ENCODE data around the gene SDF2L1. TPM values are rescaled to one million over a fixed set of nuclear protein-coding genes. Genes with fewer than 3 reads are reported as not detected.
"Not testable (repeated sequence)": the region's sequence is repeated elsewhere in the genome, so short reads cannot be mapped to it uniquely, and the experiment has no call there.

Gene SDF2L1
- total RNA-seq, 1 donor from 2014 or later = 32.4 TPM

- Mint-ChIP-seq H3K36me3 (ENCODE audit: low read depth, unreplicated experiment) (peaks cover 24% of the 10 kb centered on the region), H3K9me3 (ENCODE audit: unreplicated experiment) (no peaks in the 10 kb centered on the region), H3K4me3 (ENCODE audit: unreplicated experiment) (no peak overlapping the region), H3K4me1 (ENCODE audit: unreplicated experiment) (no peaks in the 10 kb centered on the region), H3K27me3 (ENCODE audit: unreplicated experiment) (peaks cover 3% of the 10 kb centered on the region), H3K27ac (ENCODE audit: unreplicated experiment) (no peak overlapping the region)
- no peak for TF ChIP-seq CTCF (IDR thresholded peaks at IDR 0.05; ENCODE audit: unreplicated experiment)
- DNase-seq (ENCODE audit: low spot score) = no peak
These were observed 35.7 kb downstream of the SDF2L1 start for GRCh38 chr22:21677606-21678443.

- H3K4me1 Mint-ChIP-seq (ENCODE audit: unreplicated experiment); H3K9me3 Mint-ChIP-seq (ENCODE audit: unreplicated experiment); DNase-seq (ENCODE audit: low spot score); H3K4me3 Mint-ChIP-seq (ENCODE audit: unreplicated experiment); H3K27me3 Mint-ChIP-seq (ENCODE audit: unreplicated experiment); H3K27ac Mint-ChIP-seq (ENCODE audit: unreplicated experiment): not testable (repeated sequence)
- H3K36me3 Mint-ChIP-seq (ENCODE audit: low read depth, unreplicated experiment) = peaks cover 27% of the 10 kb centered on the region
These were observed 36.7 kb downstream of the SDF2L1 start for GRCh38 chr22:21678842-21679241.

- Mint-ChIP-seq H3K27me3 (ENCODE audit: unreplicated experiment) (peaks cover 4% of the 10 kb centered on the region), H3K9me3 (ENCODE audit: unreplicated experiment) (no peaks in the 10 kb centered on the region), H3K4me3 (ENCODE audit: unreplicated experiment) (no peak overlapping the region), H3K36me3 (ENCODE audit: low read depth, unreplicated experiment) (peaks cover 24% of the 10 kb centered on the region), H3K4me1 (ENCODE audit: unreplicated experiment) (no peaks in the 10 kb centered on the region), H3K27ac (ENCODE audit: unreplicated experiment) (no peak overlapping the region)
- no peak for DNase-seq (ENCODE audit: low spot score)
- TF ChIP-seq CTCF (IDR thresholded peaks at IDR 0.05; ENCODE audit: unreplicated experiment) = no peak
These were observed 37.3 kb downstream of the SDF2L1 start for GRCh38 chr22:21679383-21679782.

- no peak for TF ChIP-seq CTCF (IDR thresholded peaks at IDR 0.05; ENCODE audit: unreplicated experiment)
- H3K9me3 Mint-ChIP-seq (ENCODE audit: unreplicated experiment) = no peaks in the 10 kb centered on the region
- H3K36me3 Mint-ChIP-seq (ENCODE audit: low read depth, unreplicated experiment) = peaks cover 18% of the 10 kb centered on the region
- H3K4me3 Mint-ChIP-seq (ENCODE audit: unreplicated experiment) = no peak overlapping the region
- DNase-seq (ENCODE audit: low spot score) = no peak
- peaks cover 11% of the 10 kb centered on the region for H3K27me3 Mint-ChIP-seq (ENCODE audit: unreplicated experiment)
- no peak overlapping the region for H3K27ac Mint-ChIP-seq (ENCODE audit: unreplicated experiment)
- no peaks in the 10 kb centered on the region for H3K4me1 Mint-ChIP-seq (ENCODE audit: unreplicated experiment)
These were observed 38.9 kb downstream of the SDF2L1 start for GRCh38 chr22:21680830-21681565.

- peaks cover 11% of the 10 kb centered on the region for H3K27me3 Mint-ChIP-seq (ENCODE audit: unreplicated experiment)
- no peak overlapping the region for H3K27ac Mint-ChIP-seq (ENCODE audit: unreplicated experiment)
- DNase-seq (ENCODE audit: low spot score) = no peak
- no peak overlapping the region for H3K4me3 Mint-ChIP-seq (ENCODE audit: unreplicated experiment)
- TF ChIP-seq CTCF (IDR thresholded peaks at IDR 0.05; ENCODE audit: unreplicated experiment) = no peak
- H3K36me3 Mint-ChIP-seq (ENCODE audit: low read depth, unreplicated experiment) = peaks cover 11% of the 10 kb centered on the region
- no peaks in the 10 kb centered on the region for H3K4me1 Mint-ChIP-seq (ENCODE audit: unreplicated experiment)
- H3K9me3 Mint-ChIP-seq (ENCODE audit: unreplicated experiment) = no peaks in the 10 kb centered on the region
These were observed 39.7 kb downstream of the SDF2L1 start for GRCh38 chr22:21681566-21682370.

All from endothelial cell (in vitro differentiated cells).